Measurements from ENCODE around the gene SNX8.

DNA sequence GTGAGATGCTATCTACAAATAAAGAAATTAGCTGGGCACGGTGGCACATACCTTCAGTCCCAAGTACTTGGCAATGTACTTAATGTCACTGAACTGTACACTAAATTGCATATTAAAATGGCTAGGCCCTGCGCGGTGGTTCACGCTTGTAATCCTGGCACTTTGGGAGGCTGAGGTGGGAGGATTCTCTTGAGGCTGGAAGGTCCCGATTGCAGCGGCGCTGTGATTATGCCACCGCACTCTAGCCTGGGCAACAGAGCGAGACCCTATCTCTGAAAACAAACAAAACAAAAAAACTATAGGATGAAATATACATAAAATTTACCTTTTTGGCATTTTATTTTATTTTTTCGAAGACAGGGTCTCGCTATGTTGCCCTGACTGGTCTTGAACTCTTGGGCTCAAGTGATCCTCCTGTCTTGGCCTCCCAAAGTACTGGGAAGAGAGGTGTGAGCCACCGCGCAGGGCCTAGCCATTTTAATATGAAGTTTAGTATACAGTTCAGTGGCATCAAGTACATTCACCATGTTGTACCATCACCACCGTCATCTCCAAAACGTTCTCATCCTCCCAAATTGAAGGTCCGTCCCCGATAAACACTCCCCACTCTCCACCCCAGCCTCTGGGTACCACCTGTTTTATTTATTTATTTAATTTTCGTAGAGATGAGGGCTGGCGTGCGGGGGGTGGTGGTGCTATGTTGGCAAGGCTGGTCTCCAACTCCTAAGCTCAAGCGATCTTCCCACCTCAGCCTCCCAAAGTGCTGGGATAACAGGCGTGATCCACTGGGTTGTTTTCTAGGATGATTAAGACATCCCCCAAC, 39.1 kb upstream of the SNX8 start:
- TF ChIP-seq SUZ12 (IDR thresholded peaks at IDR 0.05; ENCODE audit: extremely low read depth, insufficient read depth, insufficient read length) = no peak
- no peak for TF ChIP-seq YY1 (IDR thresholded peaks at IDR 0.05; ENCODE audit: insufficient read depth, insufficient read length)
- TF ChIP-seq ZNF274 (IDR thresholded peaks at IDR 0.05; ENCODE audit: low read depth, low read length) = no peak

Data from NT2/D1 (cell line).